ENCODE data around the gene TMEM116. TPM values are rescaled to one million over a fixed set of nuclear protein-coding genes. Genes with fewer than 3 reads are reported as not detected.

The TMEM116 gene
- total RNA-seq, 1 donor from 2014 or later, result 35.0 TPM

DNA sequence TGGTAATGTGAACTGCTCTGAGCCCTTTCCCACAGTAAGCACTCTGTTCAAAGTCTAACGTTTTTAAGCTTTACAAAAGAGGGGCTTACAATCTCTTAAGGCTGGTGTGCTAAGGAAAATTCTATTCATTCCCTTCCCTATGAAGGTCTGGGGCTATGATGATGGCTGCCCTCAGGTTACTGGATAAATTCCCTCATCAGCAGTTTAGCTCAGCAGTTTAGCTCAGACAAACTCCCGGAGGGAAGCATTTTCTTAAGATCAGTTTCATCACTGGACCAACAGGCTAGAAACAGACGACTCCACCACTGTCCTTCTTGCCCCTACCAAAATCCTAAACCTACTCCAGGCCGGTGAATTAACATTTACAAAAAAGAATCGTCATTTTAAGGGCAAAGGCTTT is 19.3 kb upstream of the TMEM116 start:
- TF ChIP-seq, protein P1, sequence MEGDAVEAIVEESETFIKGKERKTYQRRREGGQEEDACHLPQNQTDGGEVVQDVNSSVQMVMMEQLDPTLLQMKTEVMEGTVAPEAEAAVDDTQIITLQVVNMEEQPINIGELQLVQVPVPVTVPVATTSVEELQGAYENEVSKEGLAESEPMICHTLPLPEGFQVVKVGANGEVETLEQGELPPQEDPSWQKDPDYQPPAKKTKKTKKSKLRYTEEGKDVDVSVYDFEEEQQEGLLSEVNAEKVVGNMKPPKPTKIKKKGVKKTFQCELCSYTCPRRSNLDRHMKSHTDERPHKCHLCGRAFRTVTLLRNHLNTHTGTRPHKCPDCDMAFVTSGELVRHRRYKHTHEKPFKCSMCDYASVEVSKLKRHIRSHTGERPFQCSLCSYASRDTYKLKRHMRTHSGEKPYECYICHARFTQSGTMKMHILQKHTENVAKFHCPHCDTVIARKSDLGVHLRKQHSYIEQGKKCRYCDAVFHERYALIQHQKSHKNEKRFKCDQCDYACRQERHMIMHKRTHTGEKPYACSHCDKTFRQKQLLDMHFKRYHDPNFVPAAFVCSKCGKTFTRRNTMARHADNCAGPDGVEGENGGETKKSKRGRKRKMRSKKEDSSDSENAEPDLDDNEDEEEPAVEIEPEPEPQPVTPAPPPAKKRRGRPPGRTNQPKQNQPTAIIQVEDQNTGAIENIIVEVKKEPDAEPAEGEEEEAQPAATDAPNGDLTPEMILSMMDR (IDR thresholded peaks at IDR 0.05; ENCODE audit: borderline replicate concordance), result no peak
- Histone ChIP-seq H3K27ac (replicated peaks) (no peak overlapping the region), H3K36me3 (peaks cover 88% of the 10 kb centered on the region), H3K4me1 (peaks cover 9% of the 10 kb centered on the region), H3K9me3 (replicated peaks) (no peaks in the 10 kb centered on the region), H3K4me3 (no peak overlapping the region), H3K27me3 (ENCODE audit: low read depth) (no peaks in the 10 kb centered on the region)
- DNase-seq, result no peak
- intact Hi-C loops (cut with micrococcal nuclease), result no loop called here

DNA sequence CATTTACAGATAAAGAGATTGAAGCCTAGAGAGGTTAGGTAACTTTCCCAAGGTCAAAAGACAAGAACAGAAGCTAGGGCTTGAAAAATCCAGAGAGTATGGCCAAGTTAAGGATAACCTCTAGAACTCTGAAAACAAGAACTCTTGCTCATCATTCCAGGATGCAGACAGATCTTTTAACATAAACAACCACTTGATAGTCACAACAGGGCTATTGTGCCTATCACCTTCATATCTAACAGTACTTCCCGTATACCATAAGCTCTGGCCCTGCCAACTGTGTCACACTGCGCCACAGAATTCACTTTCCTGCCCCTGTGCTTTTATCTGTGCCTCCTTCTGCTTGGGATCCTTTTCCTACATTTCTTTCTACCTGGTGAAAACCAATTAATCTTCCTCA is 18.5 kb upstream of the TMEM116 start:
- Histone ChIP-seq H3K4me3 (no peak overlapping the region), H3K27ac (replicated peaks) (peak overlapping the region; percentile 22), H3K27me3 (ENCODE audit: low read depth) (no peaks in the 10 kb centered on the region), H3K4me1 (peaks cover 9% of the 10 kb centered on the region), H3K36me3 (peaks cover 81% of the 10 kb centered on the region), H3K9me3 (replicated peaks) (no peaks in the 10 kb centered on the region)
- no peak for DNase-seq
- intact Hi-C loops (cut with micrococcal nuclease), result no loop called here
- TF ChIP-seq, protein P1 (IDR thresholded peaks at IDR 0.05; ENCODE audit: borderline replicate concordance), result no peak

DNA sequence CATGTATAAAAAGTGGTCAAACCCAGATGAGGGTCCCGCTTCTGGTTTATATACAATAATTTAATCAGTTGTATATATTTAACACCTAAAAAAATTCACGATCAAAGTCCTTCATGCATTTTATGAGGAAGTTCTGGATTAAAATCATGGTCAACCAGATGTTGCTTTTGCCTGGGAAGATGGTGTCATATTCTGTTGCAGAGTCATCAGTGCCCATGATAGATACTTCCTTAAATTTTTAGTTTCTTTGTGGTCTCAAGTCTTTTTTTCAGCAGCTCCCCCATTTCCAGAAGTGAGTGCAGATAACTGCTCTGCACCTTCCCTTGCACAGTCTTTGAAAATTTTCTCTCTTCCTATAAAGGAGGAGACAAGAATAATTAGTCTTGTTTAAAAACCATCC is 16.3 kb upstream of the TMEM116 start:
- H3K36me3 ChIP-seq, result peaks cover 67% of the 10 kb centered on the region
- no peaks in the 10 kb centered on the region for H3K27me3 ChIP-seq (ENCODE audit: low read depth)
- H3K27ac ChIP-seq (replicated peaks), result no peak overlapping the region
- TF ChIP-seq, protein P1 (IDR thresholded peaks at IDR 0.05; ENCODE audit: borderline replicate concordance), result no peak
- intact Hi-C loops (cut with micrococcal nuclease), result no loop called here
- H3K4me1 ChIP-seq, result peaks cover 9% of the 10 kb centered on the region
- no peak overlapping the region for H3K4me3 ChIP-seq
- H3K9me3 ChIP-seq (replicated peaks), result no peaks in the 10 kb centered on the region
- no peak for DNase-seq

DNA sequence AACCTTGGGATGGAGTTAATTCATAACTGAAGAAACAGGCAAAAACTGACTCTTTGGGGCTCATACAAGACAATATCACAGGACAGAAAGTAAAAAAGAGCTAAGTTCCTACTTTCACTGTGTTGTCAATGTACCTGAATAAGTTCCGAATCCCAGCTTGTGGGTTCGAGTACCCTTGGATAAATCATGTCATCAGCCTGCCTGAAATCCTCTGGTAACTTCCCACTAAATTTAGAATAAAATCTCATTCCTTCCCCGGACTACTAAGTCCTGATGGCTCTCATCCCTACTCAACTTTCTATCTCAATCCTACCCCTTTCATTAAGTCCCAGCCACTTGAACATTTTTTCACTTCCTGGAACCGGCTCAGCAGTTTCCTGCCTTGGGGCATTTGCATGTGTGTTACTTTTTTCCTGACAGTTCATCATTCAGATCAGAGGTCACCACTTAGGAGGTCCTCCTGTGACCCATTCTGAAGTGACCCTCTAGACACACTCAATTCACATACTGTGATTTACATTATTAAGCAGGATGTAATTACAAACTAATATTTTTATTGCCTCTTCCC is 12.9 kb upstream of the TMEM116 start:
- no peaks in the 10 kb centered on the region for H3K27me3 ChIP-seq (ENCODE audit: low read depth)
- H3K9me3 ChIP-seq (replicated peaks), result no peaks in the 10 kb centered on the region
- TF ChIP-seq, protein P1 (IDR thresholded peaks at IDR 0.05; ENCODE audit: borderline replicate concordance), result no peak
- intact Hi-C loops (cut with micrococcal nuclease), result no loop called here
- no peak overlapping the region for H3K27ac ChIP-seq (replicated peaks)
- peaks cover 70% of the 10 kb centered on the region for H3K36me3 ChIP-seq
- no peak for DNase-seq
- no peak overlapping the region for H3K4me3 ChIP-seq
- peaks cover under 1% of the 10 kb centered on the region for H3K4me1 ChIP-seq

DNA sequence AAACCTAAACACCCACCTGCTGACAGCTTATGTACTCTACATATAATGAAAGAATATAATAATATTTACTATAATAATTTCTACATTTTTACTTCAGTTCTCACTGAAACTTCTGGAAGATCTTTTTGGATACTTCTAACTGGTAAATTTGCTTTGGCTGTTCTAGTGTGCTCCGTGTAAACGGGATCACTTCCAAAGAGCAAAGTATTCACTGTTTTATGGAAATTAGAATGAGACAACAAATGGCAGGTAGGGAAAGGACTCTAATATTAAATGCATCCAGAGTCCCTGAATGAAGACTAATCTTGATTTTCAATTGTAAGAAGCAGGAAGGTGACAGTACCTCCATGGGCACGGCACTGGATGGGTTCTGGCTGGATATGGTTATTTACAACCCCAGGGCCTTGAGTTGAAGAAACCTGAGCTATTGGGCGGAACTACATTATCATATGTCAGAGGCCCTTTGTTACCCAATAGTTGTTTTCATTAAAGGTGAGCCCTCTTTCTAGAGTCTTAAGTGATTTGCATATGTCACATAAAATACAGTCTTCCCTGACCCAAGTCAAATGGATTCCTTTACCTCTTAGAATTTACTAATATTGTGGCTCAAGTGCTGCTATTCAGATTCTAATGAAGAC is 10.9 kb upstream of the TMEM116 start:
- Histone ChIP-seq H3K27ac (replicated peaks) (no peak overlapping the region), H3K4me1 (peaks cover 4% of the 10 kb centered on the region), H3K9me3 (replicated peaks) (no peaks in the 10 kb centered on the region), H3K4me3 (no peak overlapping the region), H3K36me3 (peaks cover 63% of the 10 kb centered on the region), H3K27me3 (ENCODE audit: low read depth) (no peaks in the 10 kb centered on the region)
- intact Hi-C loops (cut with micrococcal nuclease), result no loop called here
- TF ChIP-seq, protein P1 (IDR thresholded peaks at IDR 0.05; ENCODE audit: borderline replicate concordance), result no peak
- no peak for DNase-seq

Measured in left ventricle myocardium inferior (tissue), 1 donor.